HCT116 (cell line): ENCODE data around the gene SOX6. TPM values are rescaled to one million over a fixed set of nuclear protein-coding genes. Genes with fewer than 3 reads are reported as not detected.

Source experiments
- ATAC-seq: fragments of 200-7000 bp; cut with Tn5 transposase; 2 replicates; pipeline ENCODE4 v1.9.1; 2020; ENCODE audit warnings: mild to moderate bottlenecking, moderate library complexity
- BruUV-seq: library from RNA; stranded (reverse); fragments of 400-500 nt; replicated peaks from 2 replicates; lab custom pipeline; 2021; lab: Mats Ljungman, UMichigan
- CTCF ChIA-PET: fragments of 300-600 bp; sonication (Branson Sonifier 250); formaldehyde crosslinking; loops from one replicate; lab custom pipeline; 2021; ENCODE audit warnings: antibody characterized with exemption; lab: Charles Lee
- POLR2A ChIA-PET: fragments of 300-600, 350-600 bp; sonication (Branson Sonifier 250); formaldehyde crosslinking; loops from one replicate; lab custom pipeline; 2021; ENCODE audit warnings: antibody characterized with exemption; lab: Charles Lee
- RAD21 ChIA-PET, 2 experiments: fragments of 300-600 bp; sonication (Branson Sonifier 250); formaldehyde crosslinking; loops; one replicate each; lab custom pipeline; 2023; ENCODE audit warnings: low total read pairs in 2 of 2; ENCODE audit not compliant: uncharacterized antibody in 2 of 2, unreplicated experiment in 2 of 2, low non-redundant PET in 1 of 2; lab: Charles Lee
- DNase-seq: peaks from one replicate; pipeline ENCODE4 v3.0.0-alpha.2; 2010; ENCODE audit warnings: low read depth, low spot score
- H2AFZ ChIP-seq: fragments of 200-600 bp; shearing (Covaris generic), sonication (generic); 2 replicates; pipeline ENCODE4 v1.6.1; 2017; ENCODE audit warnings: low read depth, mixed run types, mixed read lengths, antibody characterized with exemption, low read length; ENCODE audit not compliant: poor library complexity, severe bottlenecking
- H3K27ac ChIP-seq: 2 replicates; pipeline ENCODE4 v1.5.1; 2012; ENCODE audit warnings: low read depth, low read length
- H3K27me3 ChIP-seq: fragments of 200-600 bp; sonication (generic); 2 replicates; pipeline ENCODE4 v1.6.1; 2016; ENCODE audit warnings: mixed run types, low read length, mixed read lengths; ENCODE audit not compliant: insufficient read depth
- H3K36me3 ChIP-seq, 2 experiments: fragments of 200-500 bp in 1 of 2; fragments of 200-600 bp in 1 of 2; sonication (Bioruptor generic) in 1 of 2; sonication (generic) in 1 of 2; 2 replicates each; pipeline versions ENCODE4 v1.5.1 to v1.6.1; 2014 to 2016; ENCODE audit warnings: low read length in 2 of 2, inconsistent platforms in 1 of 2, mixed read lengths in 1 of 2, mixed run types in 1 of 2; ENCODE audit not compliant: insufficient read depth in 2 of 2, control insufficient read depth in 1 of 2
- H3K4me1 ChIP-seq, 2 experiments: fragments of 200-600 bp in 1 of 2; sonication (generic) in 1 of 2; 2 replicates each; pipeline versions ENCODE4 v1.5.1 to v1.6.1; 2012 to 2017; ENCODE audit warnings: low read length in 2 of 2, inconsistent platforms in 1 of 2, mild to moderate bottlenecking in 1 of 2, mixed read lengths in 1 of 2, mixed run types in 1 of 2, moderate library complexity in 1 of 2; ENCODE audit not compliant: insufficient read depth in 2 of 2, control insufficient read depth in 1 of 2
- H3K4me2 ChIP-seq: fragments of 200-600 bp; sonication (generic); 2 replicates; pipeline ENCODE4 v1.6.1; 2017; ENCODE audit warnings: mixed run types, low read length, mixed read lengths
- H3K4me3 ChIP-seq, 2 experiments: fragments of 200-600 bp in 1 of 2; sonication (generic) in 1 of 2; replicated peaks in 1 of 2; 2 replicates each; pipeline ENCODE4 v1.5.1; 2011 to 2016; ENCODE audit warnings: low read length in 2 of 2, control low read depth in 1 of 2, low read depth in 1 of 2, mild to moderate bottlenecking in 1 of 2, mixed read lengths in 1 of 2, mixed run types in 1 of 2
- H3K79me2 ChIP-seq: fragments of 200-600 bp; sonication (generic); 2 replicates; pipeline ENCODE4 v1.6.1; 2017; ENCODE audit warnings: mild to moderate bottlenecking, mixed run types, low read length, moderate library complexity, mixed read lengths; ENCODE audit not compliant: insufficient read depth
- H3K9ac ChIP-seq: fragments of 200-600 bp; sonication (generic); 2 replicates; pipeline ENCODE4 v1.6.1; 2016; ENCODE audit warnings: low read length, mixed read lengths
- H3K9me2 ChIP-seq: fragments of 200-600 bp; sonication (generic), shearing (Covaris generic); 2 replicates; pipeline ENCODE4 v1.6.1; 2017; ENCODE audit warnings: mixed run types, mild to moderate bottlenecking, moderate library complexity; ENCODE audit not compliant: insufficient read depth
- H3K9me3 ChIP-seq, 2 experiments: fragments of 200-500 bp in 1 of 2; fragments of 200-600 bp in 1 of 2; sonication (Bioruptor generic) in 1 of 2; sonication (generic) in 1 of 2; 2 replicates each; pipeline ENCODE4 v1.6.1; 2014 to 2017; ENCODE audit warnings: low read length in 2 of 2, mixed read lengths in 2 of 2, inconsistent platforms in 1 of 2, low read depth in 1 of 2, mild to moderate bottlenecking in 1 of 2, mixed run types in 1 of 2, moderate library complexity in 1 of 2; ENCODE audit not compliant: control insufficient read depth in 1 of 2, insufficient read depth in 1 of 2
- H4K20me1 ChIP-seq: fragments of 200-600 bp; sonication (generic), shearing (Covaris generic); 2 replicates; pipeline ENCODE4 v1.6.1; 2017; ENCODE audit warnings: mixed run types, mild to moderate bottlenecking, moderate library complexity; ENCODE audit not compliant: insufficient read depth
- EZH2 ChIP-seq: fragments of 200-600 bp; sonication (generic); IDR thresholded peaks from 2 replicates; pipeline ENCODE4 v1.6.1; 2017; ENCODE audit warnings: antibody characterized with exemption, mixed run types
- SP1 ChIP-seq: IDR thresholded peaks from 2 replicates; pipeline ENCODE4 v1.6.1; 2012; ENCODE audit warnings: low read depth
- SRF ChIP-seq: IDR thresholded peaks from 2 replicates; pipeline ENCODE4 v1.6.1; 2012; ENCODE audit warnings: low read depth
- ZFX ChIP-seq: fragments of 450-650 bp; IDR thresholded peaks from 2 replicates; pipeline ENCODE4 v1.6.1; 2017
- intact Hi-C: fragments of 100-400 bp; cut with micrococcal nuclease; formaldehyde crosslinking; loops from 2 replicates; pipeline ENCODE4 v1.10.0; 2022
- total RNA-seq: library from RNA; stranded (reverse); gene quantifications from one replicate; pipeline ENCODE4 v1.2.1, GENCODE V29; 2021; ENCODE audit not compliant: unreplicated experiment
- TF ChIP-seq, protein P1 (sequence below): IDR thresholded peaks from 2 replicates; pipeline ENCODE4 v1.6.1; 2012; ENCODE audit warnings: low read depth

Gene SOX6
- total RNA-seq, 1 experiment from 2014 or later = 0.81 TPM

DNA sequence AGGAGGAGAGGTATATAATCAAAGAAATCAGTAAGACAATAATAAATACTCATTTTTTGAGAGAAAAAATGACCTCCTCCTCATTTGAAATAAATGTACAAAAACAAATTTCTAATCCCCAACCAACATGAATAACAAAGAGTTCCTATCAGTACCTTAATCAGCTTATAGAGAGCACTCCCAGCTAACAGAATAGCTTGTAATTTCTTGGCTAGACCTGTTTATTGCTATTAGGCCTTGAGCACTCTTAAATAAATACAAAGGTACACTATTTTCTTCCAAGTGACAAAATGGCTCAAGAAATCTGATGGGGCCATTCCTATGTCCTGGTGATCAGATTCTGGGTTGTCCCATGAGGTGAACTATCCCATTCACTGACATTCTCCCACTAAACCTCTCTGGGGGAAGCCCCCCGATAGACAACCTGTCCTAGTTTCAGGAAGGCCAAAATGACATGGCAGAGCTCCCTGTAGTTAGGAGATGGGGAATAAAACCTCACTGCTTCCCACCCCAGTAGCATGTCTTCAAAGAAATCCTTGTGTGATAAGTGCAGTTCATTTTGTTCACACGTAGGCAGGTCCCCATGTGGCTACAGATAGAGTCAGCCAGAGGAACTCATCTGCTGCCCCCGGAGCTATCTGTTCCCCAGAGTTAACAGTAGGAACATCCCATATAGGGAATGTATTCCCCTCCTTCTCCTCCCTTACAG lies 385.7 kb downstream of the SOX6 start:
- Histone ChIP-seq H4K20me1 (no peaks in the 10 kb centered on the region), H2AFZ (no peak overlapping the region), H3K9me2 (no peaks in the 10 kb centered on the region), H3K9me3 (no peaks in the 10 kb centered on the region), H3K4me2 (no peak overlapping the region), H3K27me3 (no peaks in the 10 kb centered on the region), H3K27ac (no peak overlapping the region), H3K36me3 (no peaks in the 10 kb centered on the region), H3K79me2 (no peaks in the 10 kb centered on the region), H3K4me3 (no peak overlapping the region), H3K9ac (no peak overlapping the region), H3K4me1 (peaks cover 2 to 6% of the 10 kb centered on the region in 2 experiments; a peak in 2 of 4 replicates)
- DNase-seq (no peak), ATAC-seq (no peak)
- RAD21 ChIA-PET = no interaction called here
- CTCF ChIA-PET = no interaction called here
- no peak for TF ChIP-seq ZFX
- no peak for TF ChIP-seq SP1
- no peak for TF ChIP-seq EZH2
- intact Hi-C loops = no loop called here
- POLR2A ChIA-PET = no interaction called here
- no TSS peak for BruUV-seq

DNA sequence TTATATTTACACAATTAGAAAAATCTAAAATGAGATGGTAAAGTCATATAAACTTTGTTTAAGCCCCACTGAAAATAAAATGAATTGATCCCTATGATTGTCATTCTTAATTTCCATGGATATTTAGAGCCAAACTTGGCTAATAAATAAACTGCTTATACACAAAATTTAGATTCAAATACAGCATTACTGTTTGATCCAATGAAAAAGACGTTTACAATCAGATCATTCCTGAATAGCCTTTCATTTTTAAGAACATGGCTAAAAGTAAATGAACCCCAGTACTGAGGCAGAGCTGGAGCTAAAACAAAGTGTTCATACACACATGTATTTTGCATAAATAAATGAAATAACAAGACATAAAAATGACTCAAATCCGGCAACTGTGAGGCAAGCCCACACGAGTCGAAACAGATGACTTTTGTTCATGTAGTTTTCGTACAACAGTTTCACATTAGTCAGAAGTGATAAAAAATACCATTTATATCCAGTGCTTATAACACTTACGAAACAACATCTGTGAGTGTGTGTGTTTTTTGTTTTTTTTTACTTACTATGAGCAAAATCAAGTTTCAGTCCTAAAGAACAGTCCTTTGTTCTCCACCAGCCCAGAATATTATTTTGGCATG lies 386.5 kb downstream of the SOX6 start:
- no peaks in the 10 kb centered on the region for H4K20me1 ChIP-seq
- intact Hi-C loops = no loop called here
- no peak for TF ChIP-seq SRF
- TF ChIP-seq, protein P1, sequence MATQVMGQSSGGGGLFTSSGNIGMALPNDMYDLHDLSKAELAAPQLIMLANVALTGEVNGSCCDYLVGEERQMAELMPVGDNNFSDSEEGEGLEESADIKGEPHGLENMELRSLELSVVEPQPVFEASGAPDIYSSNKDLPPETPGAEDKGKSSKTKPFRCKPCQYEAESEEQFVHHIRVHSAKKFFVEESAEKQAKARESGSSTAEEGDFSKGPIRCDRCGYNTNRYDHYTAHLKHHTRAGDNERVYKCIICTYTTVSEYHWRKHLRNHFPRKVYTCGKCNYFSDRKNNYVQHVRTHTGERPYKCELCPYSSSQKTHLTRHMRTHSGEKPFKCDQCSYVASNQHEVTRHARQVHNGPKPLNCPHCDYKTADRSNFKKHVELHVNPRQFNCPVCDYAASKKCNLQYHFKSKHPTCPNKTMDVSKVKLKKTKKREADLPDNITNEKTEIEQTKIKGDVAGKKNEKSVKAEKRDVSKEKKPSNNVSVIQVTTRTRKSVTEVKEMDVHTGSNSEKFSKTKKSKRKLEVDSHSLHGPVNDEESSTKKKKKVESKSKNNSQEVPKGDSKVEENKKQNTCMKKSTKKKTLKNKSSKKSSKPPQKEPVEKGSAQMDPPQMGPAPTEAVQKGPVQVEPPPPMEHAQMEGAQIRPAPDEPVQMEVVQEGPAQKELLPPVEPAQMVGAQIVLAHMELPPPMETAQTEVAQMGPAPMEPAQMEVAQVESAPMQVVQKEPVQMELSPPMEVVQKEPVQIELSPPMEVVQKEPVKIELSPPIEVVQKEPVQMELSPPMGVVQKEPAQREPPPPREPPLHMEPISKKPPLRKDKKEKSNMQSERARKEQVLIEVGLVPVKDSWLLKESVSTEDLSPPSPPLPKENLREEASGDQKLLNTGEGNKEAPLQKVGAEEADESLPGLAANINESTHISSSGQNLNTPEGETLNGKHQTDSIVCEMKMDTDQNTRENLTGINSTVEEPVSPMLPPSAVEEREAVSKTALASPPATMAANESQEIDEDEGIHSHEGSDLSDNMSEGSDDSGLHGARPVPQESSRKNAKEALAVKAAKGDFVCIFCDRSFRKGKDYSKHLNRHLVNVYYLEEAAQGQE = no peak
- TF ChIP-seq, all 23 proteins: peak for 0
- POLR2A ChIA-PET = no interaction called here
- H3K4me3 ChIP-seq = no peak overlapping the region
- DNase-seq (no peak), ATAC-seq (no peak)
- no peaks in the 10 kb centered on the region for H3K9me3 ChIP-seq
- CTCF ChIA-PET = interaction anchor here (1.4 to 2.6 kb wide), 2 partner anchors 19 to 814 kb away, joined by 3 to 11 read pairs; no protein-coding TSS in a partner anchor
- peaks cover 2 to 6% of the 10 kb centered on the region in 2 experiments; a peak in 2 of 4 replicates for H3K4me1 ChIP-seq
- 0 out of 2 replicates have a peak overlapping the region, but pooled peaks have one; percentile 55 for H3K4me2 ChIP-seq
- H3K27me3 ChIP-seq = no peaks in the 10 kb centered on the region
- RAD21 ChIA-PET = no interaction called here
- BruUV-seq = no TSS peak
- H2AFZ ChIP-seq = no peak overlapping the region
- H3K27ac ChIP-seq = no peak overlapping the region
- H3K36me3 ChIP-seq = no peaks in the 10 kb centered on the region
- no peaks in the 10 kb centered on the region for H3K79me2 ChIP-seq
- no peak overlapping the region for H3K9ac ChIP-seq
- H3K9me2 ChIP-seq = no peaks in the 10 kb centered on the region
